SW480 (cell line): Measurements from ENCODE around the gene SEC24A.
"Not testable (repeated sequence)": the region's sequence is repeated elsewhere in the genome, so short reads cannot be mapped to it uniquely, and the experiment has no call there.

Experiments used
- DNase-seq: peaks from one replicate; pipeline ENCODE4 v3.0.0-alpha.2; 2016; ENCODE audit warnings: low spot score

Gene SEC24A

GRCh38 chr5:134749415-134749814, 100.8 kb downstream of the SEC24A start:
- DNase-seq: no peak

- DNase-seq: no peak
Measured at GRCh38 chr5:134758176-134758503, 109.6 kb downstream of the SEC24A start.

- DNase-seq: peak; percentile 95
Measured at GRCh38 chr5:134758504-134759341, 110.1 kb downstream of the SEC24A start, which contains the start of gene DDX46. TSS of gene DDX46 (plus strand) at chr5:134758779. CDS start at chr5:134758939, 160 bp downstream.

GRCh38 chr5:134767528-134768291, 119.1 kb downstream of the SEC24A start:
- DNase-seq: not testable (repeated sequence)

GRCh38 chr5:134769206-134769605, 120.6 kb downstream of the SEC24A start:
- DNase-seq: no peak

GRCh38 chr5:134772461-134773125, 124.0 kb downstream of the SEC24A start:
- no peak for DNase-seq

GRCh38 chr5:134777366-134777765, 128.8 kb downstream of the SEC24A start:
- no peak for DNase-seq
